Gastroesophageal sphincter (tissue), 4 donors: Measurements from ENCODE around the gene CD14. TPM values are rescaled to one million over a fixed set of nuclear protein-coding genes. Genes with fewer than 3 reads are reported as not detected.
"Not testable (repeated sequence)": the region's sequence is repeated elsewhere in the genome, so short reads cannot be mapped to it uniquely, and the experiment has no call there.

Experiments used
- ATAC-seq: fragments of 150-250 bp; one replicate; pipeline ENCODE4 v1.9.1; 2016; ENCODE audit warnings: mild to moderate bottlenecking, moderate library complexity
- H3K27ac ChIP-seq, 4 donors: fragments of 200-600 bp; sonication (generic) in 3 of 4; 1 replicate in 3 of 4; 2 replicates in 1 of 4; pipeline ENCODE4 v1.5.1; 2016 to 2019
- H3K27me3 ChIP-seq: fragments of 200-600 bp; sonication (generic); one replicate; pipeline ENCODE4 v1.5.1; 2019
- H3K36me3 ChIP-seq, 2 donors: fragments of 200-600 bp; sonication (generic); one replicate each; pipeline ENCODE4 v1.5.1; 2019; ENCODE audit warnings: control low read depth in 1 of 2
- H3K4me1 ChIP-seq, 3 donors: fragments of 200-600 bp; sonication (generic); 1 replicate in 2 of 3; 2 replicates in 1 of 3; pipeline ENCODE4 v1.5.1; 2016 to 2019; ENCODE audit warnings: control low read depth in 2 of 3
- H3K4me3 ChIP-seq, 2 donors: fragments of 200-600 bp; sonication (generic); one replicate each; pipeline ENCODE4 v1.5.1; 2019; ENCODE audit warnings: mild to moderate bottlenecking in 1 of 2, moderate library complexity in 1 of 2
- H3K9me3 ChIP-seq, 3 donors: fragments of 200-600 bp; sonication (generic); one replicate each; pipeline ENCODE4 v1.5.1; 2017 to 2019; ENCODE audit warnings: control low read depth in 2 of 3
- CTCF ChIP-seq, 4 experiments: fragments of 200-600 bp in 2 of 4; fragments of 450-650 bp in 2 of 4; sonication (generic) in 1 of 4; IDR thresholded peaks; one replicate each; pipeline ENCODE4 v1.5.1; 2017 to 2019; ENCODE audit warnings: antibody characterized with exemption in 4 of 4, mild to moderate bottlenecking in 2 of 4, moderate library complexity in 2 of 4
- EP300 ChIP-seq: sonication (generic); formaldehyde crosslinking; IDR thresholded peaks from one replicate; pipeline ENCODE4 v1.6.1; 2017; ENCODE audit warnings: antibody characterized with exemption, mild to moderate bottlenecking
- POLR2A ChIP-seq, 2 donors: fragments of 450-650 bp; IDR thresholded peaks; one replicate each; pipeline ENCODE4 v1.6.1; 2017; ENCODE audit warnings: antibody characterized with exemption in 2 of 2, mild to moderate bottlenecking in 2 of 2, moderate library complexity in 1 of 2
- POLR2AphosphoS5 ChIP-seq: sonication (generic); formaldehyde crosslinking; IDR thresholded peaks from one replicate; pipeline ENCODE4 v1.6.1; 2017; ENCODE audit warnings: antibody characterized with exemption
- WGBS, 2 donors: methylation state at CpG; one replicate each; pipeline ENCODE4 v1.1.5; 2018; ENCODE audit warnings: low coverage in 1 of 2; 5-methylcytosine and 5-hydroxymethylcytosine counted together
- total RNA-seq, 4 donors: library from RNA; depleted of rRNA; stranded (reverse); fragments of >200 nt; gene quantifications; one replicate each; pipeline ENCODE4 v1.1.0, GENCODE V29; 2016

CD14 gene
- total RNA-seq, 4 donors from 2014 or later, result 20.4 to 84.5 (median 37.9) TPM

GRCh38 chr5:140641716-140642115 lies 8.7 kb upstream of the CD14 start:
- no peak for ATAC-seq
- no peak overlapping the region for H3K27ac ChIP-seq
- no peaks in the 10 kb centered on the region for H3K9me3 ChIP-seq
- 67% methylated on average over 5 of the region's 8 CpGs; no CpG with 5 or more reads in 1 of the 2 donors for WGBS, 2 donors
- TF ChIP-seq POLR2AphosphoS5 (no peak), CTCF (IDR thresholded peaks at IDR 0.05) (no peak), POLR2A (IDR thresholded peaks at IDR 0.05) (no peak), EP300 (no peak)
- H3K36me3 ChIP-seq, result peaks cover 0 to 46% of the 10 kb centered on the region in 2 donors
- no peak overlapping the region for H3K4me3 ChIP-seq
- peaks cover 0 to 55% (median 7%) of the 10 kb centered on the region in 3 donors for H3K4me1 ChIP-seq
- H3K27me3 ChIP-seq, result no peaks in the 10 kb centered on the region

DNA sequence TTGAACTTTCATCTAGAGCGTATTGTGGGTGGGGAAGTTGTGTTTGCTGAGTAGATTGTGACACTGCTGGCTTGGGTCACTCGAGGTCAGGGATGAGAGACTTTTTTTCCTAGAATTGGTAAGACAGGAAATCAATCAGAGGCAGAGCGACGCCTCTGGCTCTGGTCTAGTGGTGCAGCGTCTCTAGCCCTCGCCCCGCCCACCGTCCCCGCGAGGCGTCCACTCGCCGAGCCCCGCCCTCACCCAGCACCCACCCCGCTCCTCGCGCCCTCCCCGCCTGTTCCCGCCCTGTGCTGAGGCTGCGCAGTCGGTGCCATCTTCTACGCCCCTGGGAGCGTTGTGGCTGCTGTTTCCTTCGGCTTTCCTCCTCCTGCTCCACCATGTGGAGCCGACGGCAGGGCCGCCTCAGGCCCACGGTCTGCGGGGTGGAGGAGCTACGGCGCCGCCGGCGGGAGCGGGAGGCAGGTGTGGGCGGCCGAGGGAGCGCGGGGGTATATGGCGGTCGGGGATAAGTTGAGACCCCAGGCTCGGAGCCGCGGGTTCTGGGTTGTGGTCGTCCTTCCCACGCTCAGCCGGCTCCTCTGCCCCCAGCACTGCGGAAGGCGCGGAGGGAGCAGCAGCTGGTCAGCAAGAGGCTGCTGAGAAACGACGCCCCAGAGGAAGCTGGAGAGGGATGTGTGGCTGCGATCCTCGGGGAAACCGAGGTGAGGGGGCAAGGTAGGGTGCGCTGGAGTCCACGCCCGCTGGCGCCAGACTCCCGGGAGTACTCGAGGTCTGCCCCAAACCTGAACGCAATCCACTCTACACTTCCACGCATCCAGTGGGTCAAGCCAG lies 6.4 kb upstream of the CD14 start, which contains the start of gene TMCO6:
Gene TMCO6 (plus strand): TSS at position 304 of the 834 bp plus-strand sequence. CDS start 77 bp downstream, at position 381.
- WGBS, 2 donors, result 0% methylated on average over 9 to 11 of the region's 63 CpGs
- H3K36me3 ChIP-seq, result peaks cover 0 to 28% of the 10 kb centered on the region in 2 donors
- TF ChIP-seq POLR2A (IDR thresholded peaks at IDR 0.05) (peak; percentile 56 to 71), POLR2AphosphoS5 (peak; percentile 82), CTCF (IDR thresholded peaks at IDR 0.05) (peak in 3 of 4 experiments; percentile 65 to 68 (median 66)), EP300 (no peak)
- no peaks in the 10 kb centered on the region for H3K9me3 ChIP-seq
- H3K27me3 ChIP-seq, result no peaks in the 10 kb centered on the region
- peak within 1 kb of the TSS; percentile 59 to 94 (median 88) for H3K27ac ChIP-seq
- peak; percentile 98 for ATAC-seq
- peak within 1 kb of the TSS; percentile 60 to 88 for H3K4me3 ChIP-seq
- peaks cover 0 to 31% (median 0%) of the 10 kb centered on the region in 3 donors for H3K4me1 ChIP-seq

DNA sequence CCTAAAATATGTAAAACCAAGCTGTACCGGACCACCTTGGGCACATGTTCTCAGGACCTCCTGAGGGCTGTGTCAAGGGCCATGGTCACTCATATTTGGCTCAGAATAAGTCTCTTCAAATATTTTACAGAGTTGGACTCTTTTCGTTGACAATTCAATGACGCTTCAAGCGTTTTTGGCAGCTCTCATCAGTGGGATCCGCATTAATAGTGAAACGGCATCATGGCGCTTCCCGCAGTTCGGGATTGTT lies 5.8 kb upstream of the CD14 start:
- not testable (repeated sequence) for H3K27me3 ChIP-seq, H3K9me3 ChIP-seq, ATAC-seq
- H3K4me1 ChIP-seq, result peaks cover 0 to 29% (median 0%) of the 10 kb centered on the region in 3 donors
- H3K36me3 ChIP-seq, result peaks cover 0 to 23% of the 10 kb centered on the region in 2 donors
- 19 to 26% methylated on average over 8 of the region's 9 CpGs for WGBS, 2 donors
- peak overlapping the region; percentile 59 to 94 (median 88) for H3K27ac ChIP-seq
- peak overlapping the region; percentile 60 to 88 for H3K4me3 ChIP-seq

GRCh38 chr5:140637371-140638100 lies 4.6 kb upstream of the CD14 start:
- Histone ChIP-seq H3K27ac (no peak overlapping the region), H3K4me3 (no peak overlapping the region), H3K36me3 (peaks cover 0 to 10% of the 10 kb centered on the region in 2 donors), H3K4me1 (peaks cover 0 to 42% (median 4%) of the 10 kb centered on the region in 3 donors), H3K27me3 (no peaks in the 10 kb centered on the region), H3K9me3 (no peaks in the 10 kb centered on the region)
- WGBS, 2 donors, result 74 to 97% methylated on average over 8 to 10 of the region's 10 CpGs
- ATAC-seq, result no peak
- no peak for TF ChIP-seq POLR2AphosphoS5
- no peak for TF ChIP-seq CTCF (IDR thresholded peaks at IDR 0.05)
- TF ChIP-seq EP300, result no peak
- TF ChIP-seq POLR2A (IDR thresholded peaks at IDR 0.05), result no peak
